IMR-90 (cell line): ENCODE results near the gene FTSJ3.

Source experiments
- BHLHE40 ChIP-seq: fragments of 150-350 bp; IDR thresholded peaks from 2 replicates; pipeline ENCODE4 v1.6.1; 2016; ENCODE audit warnings: mild to moderate bottlenecking, low read depth, low read length
- CEBPB ChIP-seq: IDR thresholded peaks from 2 replicates; pipeline ENCODE4 v1.6.1; 2012; ENCODE audit warnings: low read depth, low read length, improper control_type of control experiment
- FOS ChIP-seq: fragments of 150-350 bp; IDR thresholded peaks from 2 replicates; pipeline ENCODE4 v1.6.1; 2016; ENCODE audit warnings: low read depth, low read length
- MAZ ChIP-seq: IDR thresholded peaks from 2 replicates; pipeline ENCODE4 v1.6.1; 2012; ENCODE audit warnings: low read depth, mild to moderate bottlenecking, low read length, improper control_type of control experiment, moderate library complexity, borderline replicate concordance
- MXI1 ChIP-seq: IDR thresholded peaks from 2 replicates; pipeline ENCODE4 v1.6.1; 2012; ENCODE audit warnings: low read depth, mild to moderate bottlenecking, low read length, moderate library complexity, borderline replicate concordance
- NFE2L2 ChIP-seq: fragments of 150-350 bp; IDR thresholded peaks from 2 replicates; pipeline ENCODE4 v1.6.1; 2016; ENCODE audit warnings: low read depth, mild to moderate bottlenecking, low read length
- POLR2A ChIP-seq: IDR thresholded peaks from 2 replicates; pipeline ENCODE4 v1.6.1; 2012; ENCODE audit warnings: mild to moderate bottlenecking, low read depth, low read length
- RAD21 ChIP-seq: IDR thresholded peaks from 2 replicates; pipeline ENCODE4 v1.6.1; 2012; ENCODE audit warnings: low read length, improper control_type of control experiment
- RCOR1 ChIP-seq: IDR thresholded peaks from 2 replicates; pipeline ENCODE4 v1.6.1; 2012; ENCODE audit warnings: mild to moderate bottlenecking, low read length, improper control_type of control experiment; ENCODE audit not compliant: insufficient replicate concordance
- RFX5 ChIP-seq: IDR thresholded peaks from 2 replicates; pipeline ENCODE4 v1.8.0; 2012; ENCODE audit warnings: low read depth, mild to moderate bottlenecking, low read length, moderate library complexity
- SMC3 ChIP-seq: fragments of 150-350 bp; IDR thresholded peaks from 2 replicates; pipeline ENCODE4 v1.6.1; 2016; ENCODE audit warnings: low read depth, mild to moderate bottlenecking, antibody characterized with exemption, low read length, moderate library complexity
- TF ChIP-seq, protein P1 (sequence below): conservative IDR thresholded peaks from 2 replicates; pipeline ENCODE4 v1.5.1; 2012; ENCODE audit warnings: mild to moderate bottlenecking, low read depth, low read length, improper control_type of control experiment
- TF ChIP-seq, protein P2 (sequence below): fragments of 150-350 bp; IDR thresholded peaks from 2 replicates; pipeline ENCODE4 v1.6.1; 2017; ENCODE audit warnings: mild to moderate bottlenecking, antibody characterized with exemption, low read length, low read depth
- TF ChIP-seq, protein P3 (sequence below): fragments of 150-350 bp; IDR thresholded peaks from 2 replicates; pipeline ENCODE4 v1.6.1; 2016; ENCODE audit warnings: low read depth, mild to moderate bottlenecking, low read length, moderate library complexity, borderline replicate concordance

DNA sequence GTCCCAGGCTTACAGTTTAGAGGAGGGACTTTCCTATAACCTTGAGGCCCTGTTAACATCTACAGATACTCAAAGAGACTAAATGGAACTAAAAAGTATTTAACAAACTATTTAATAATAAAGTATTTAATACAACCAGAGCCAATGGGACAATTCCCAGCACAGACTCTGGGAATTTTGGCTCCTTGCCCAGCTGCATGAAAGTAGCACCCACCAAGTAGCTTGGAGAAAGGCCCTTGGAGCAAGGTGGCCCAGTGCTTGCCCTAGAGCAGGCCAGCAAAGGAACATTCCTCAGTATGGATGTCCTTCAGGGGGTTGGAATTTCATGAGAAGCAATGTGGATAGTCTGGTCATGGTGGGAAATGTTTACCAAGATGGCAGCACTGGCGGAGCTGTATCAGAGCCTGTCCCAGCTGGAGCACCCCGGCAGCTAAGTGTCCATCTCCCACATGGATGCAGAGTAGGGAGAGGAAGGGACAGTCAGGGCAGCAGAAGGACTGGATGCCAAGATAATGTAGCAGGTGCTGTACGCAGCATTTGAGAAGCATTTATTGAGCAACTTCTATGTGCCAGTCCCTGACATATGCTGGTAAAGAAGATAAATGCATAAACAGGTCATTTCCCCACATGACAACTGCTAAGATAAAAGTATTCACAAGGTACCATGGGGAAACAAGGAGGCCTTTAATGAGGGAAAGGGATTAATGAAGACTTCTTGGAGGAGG lies 20.2 kb upstream of the FTSJ3 start:
- no peak for TF ChIP-seq POLR2A
- TF ChIP-seq, protein P1, sequence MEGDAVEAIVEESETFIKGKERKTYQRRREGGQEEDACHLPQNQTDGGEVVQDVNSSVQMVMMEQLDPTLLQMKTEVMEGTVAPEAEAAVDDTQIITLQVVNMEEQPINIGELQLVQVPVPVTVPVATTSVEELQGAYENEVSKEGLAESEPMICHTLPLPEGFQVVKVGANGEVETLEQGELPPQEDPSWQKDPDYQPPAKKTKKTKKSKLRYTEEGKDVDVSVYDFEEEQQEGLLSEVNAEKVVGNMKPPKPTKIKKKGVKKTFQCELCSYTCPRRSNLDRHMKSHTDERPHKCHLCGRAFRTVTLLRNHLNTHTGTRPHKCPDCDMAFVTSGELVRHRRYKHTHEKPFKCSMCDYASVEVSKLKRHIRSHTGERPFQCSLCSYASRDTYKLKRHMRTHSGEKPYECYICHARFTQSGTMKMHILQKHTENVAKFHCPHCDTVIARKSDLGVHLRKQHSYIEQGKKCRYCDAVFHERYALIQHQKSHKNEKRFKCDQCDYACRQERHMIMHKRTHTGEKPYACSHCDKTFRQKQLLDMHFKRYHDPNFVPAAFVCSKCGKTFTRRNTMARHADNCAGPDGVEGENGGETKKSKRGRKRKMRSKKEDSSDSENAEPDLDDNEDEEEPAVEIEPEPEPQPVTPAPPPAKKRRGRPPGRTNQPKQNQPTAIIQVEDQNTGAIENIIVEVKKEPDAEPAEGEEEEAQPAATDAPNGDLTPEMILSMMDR, result no peak
- TF ChIP-seq CEBPB, result no peak
- TF ChIP-seq SMC3, result no peak
- TF ChIP-seq, protein P2, sequence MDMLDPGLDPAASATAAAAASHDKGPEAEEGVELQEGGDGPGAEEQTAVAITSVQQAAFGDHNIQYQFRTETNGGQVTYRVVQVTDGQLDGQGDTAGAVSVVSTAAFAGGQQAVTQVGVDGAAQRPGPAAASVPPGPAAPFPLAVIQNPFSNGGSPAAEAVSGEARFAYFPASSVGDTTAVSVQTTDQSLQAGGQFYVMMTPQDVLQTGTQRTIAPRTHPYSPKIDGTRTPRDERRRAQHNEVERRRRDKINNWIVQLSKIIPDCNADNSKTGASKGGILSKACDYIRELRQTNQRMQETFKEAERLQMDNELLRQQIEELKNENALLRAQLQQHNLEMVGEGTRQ, result no peak
- no peak for TF ChIP-seq MAZ
- TF ChIP-seq NFE2L2, result no peak
- no peak for TF ChIP-seq MXI1
- no peak for TF ChIP-seq RFX5
- TF ChIP-seq RAD21, result no peak
- TF ChIP-seq FOS, result no peak
- TF ChIP-seq, protein P3, sequence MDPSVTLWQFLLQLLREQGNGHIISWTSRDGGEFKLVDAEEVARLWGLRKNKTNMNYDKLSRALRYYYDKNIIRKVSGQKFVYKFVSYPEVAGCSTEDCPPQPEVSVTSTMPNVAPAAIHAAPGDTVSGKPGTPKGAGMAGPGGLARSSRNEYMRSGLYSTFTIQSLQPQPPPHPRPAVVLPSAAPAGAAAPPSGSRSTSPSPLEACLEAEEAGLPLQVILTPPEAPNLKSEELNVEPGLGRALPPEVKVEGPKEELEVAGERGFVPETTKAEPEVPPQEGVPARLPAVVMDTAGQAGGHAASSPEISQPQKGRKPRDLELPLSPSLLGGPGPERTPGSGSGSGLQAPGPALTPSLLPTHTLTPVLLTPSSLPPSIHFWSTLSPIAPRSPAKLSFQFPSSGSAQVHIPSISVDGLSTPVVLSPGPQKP, result no peak
- TF ChIP-seq RCOR1, result no peak
- TF ChIP-seq BHLHE40, result no peak
